Liver (tissue), 9 donors: ENCODE results near the gene VEGFB. TPM values are rescaled to one million over a fixed set of nuclear protein-coding genes. Genes with fewer than 3 reads are reported as not detected.

ENCODE experiments used
- DNase-seq: peaks from one replicate; pipeline ENCODE4 v3.0.0-alpha.2; 2017; ENCODE audit warnings: low spot score
- H3K27ac ChIP-seq, 2 donors: one replicate each; pipeline ENCODE4 v1.7.0; 2013; ENCODE audit warnings: inconsistent platforms in 2 of 2, low read length in 2 of 2, control low read depth in 1 of 2, low read depth in 1 of 2, mild to moderate bottlenecking in 1 of 2
- H3K27me3 ChIP-seq, 4 donors: one replicate each; pipeline versions ENCODE4 v1.6.1 to v1.7.0; 2013; ENCODE audit warnings: low read length in 3 of 4, inconsistent platforms in 1 of 4, mild to moderate bottlenecking in 1 of 4, moderate library complexity in 1 of 4; ENCODE audit not compliant: control insufficient read depth in 4 of 4, insufficient read depth in 4 of 4
- H3K36me3 ChIP-seq, 4 donors: one replicate each; pipeline versions ENCODE4 v1.6.1 to v1.7.0; 2013; ENCODE audit warnings: low read length in 3 of 4, mild to moderate bottlenecking in 3 of 4, low read depth in 1 of 4, moderate library complexity in 1 of 4; ENCODE audit not compliant: control insufficient read depth in 4 of 4, insufficient read depth in 3 of 4
- H3K4me1 ChIP-seq, 4 donors: one replicate each; pipeline versions ENCODE4 v1.6.1 to v1.7.0; 2013; ENCODE audit warnings: low read length in 3 of 4, mild to moderate bottlenecking in 3 of 4, moderate library complexity in 1 of 4; ENCODE audit not compliant: control insufficient read depth in 4 of 4, insufficient read depth in 4 of 4
- H3K4me3 ChIP-seq, 3 donors: one replicate each; pipeline versions ENCODE4 v1.6.1 to v1.7.0; 2013; ENCODE audit warnings: low read length in 3 of 3, control low read depth in 1 of 3, low read depth in 1 of 3, mild to moderate bottlenecking in 1 of 3
- H3K9ac ChIP-seq, 2 donors: one replicate each; pipeline ENCODE4 v1.7.0; 2013; ENCODE audit warnings: low read length in 2 of 2, mild to moderate bottlenecking in 2 of 2, moderate library complexity in 2 of 2, control low read depth in 1 of 2, low read depth in 1 of 2
- H3K9me3 ChIP-seq, 4 donors: one replicate each; pipeline versions ENCODE4 v1.6.1 to v1.7.0; 2013; ENCODE audit warnings: low read length in 3 of 4; ENCODE audit not compliant: control insufficient read depth in 4 of 4
- ATF3 ChIP-seq: IDR thresholded peaks from 2 replicates; pipeline ENCODE4 v1.6.1; 2016; ENCODE audit warnings: antibody characterized with exemption
- CTCF ChIP-seq: fragments of 150-350 bp; IDR thresholded peaks from 2 replicates; pipeline ENCODE4 v1.5.1; 2017; ENCODE audit warnings: improper control_type of control experiment, low read depth, low read length; ENCODE audit not compliant: missing input control
- EGR1 ChIP-seq, 2 donors: IDR thresholded peaks; 2 replicates each; pipeline ENCODE4 v1.6.1; 2016 to 2018; ENCODE audit warnings: antibody characterized with exemption in 2 of 2, low read depth in 2 of 2
- GABPA ChIP-seq, 2 donors: IDR thresholded peaks in 1 of 2; conservative IDR thresholded peaks in 1 of 2; 2 replicates each; pipeline ENCODE4 v1.6.1; 2016; ENCODE audit warnings: antibody characterized with exemption in 2 of 2, mild to moderate bottlenecking in 1 of 2, moderate library complexity in 1 of 2
- HNF4G ChIP-seq: IDR thresholded peaks from 2 replicates; pipeline ENCODE4 v1.6.1; 2016; ENCODE audit warnings: antibody characterized with exemption
- JUND ChIP-seq, 2 donors: IDR thresholded peaks; 2 replicates each; pipeline ENCODE4 v1.6.1; 2016; ENCODE audit warnings: antibody characterized with exemption in 2 of 2
- MAX ChIP-seq: IDR thresholded peaks from 2 replicates; pipeline ENCODE4 v1.6.1; 2016; ENCODE audit warnings: antibody characterized with exemption
- NR2F2 ChIP-seq: IDR thresholded peaks from 2 replicates; pipeline ENCODE4 v1.6.1; 2016; ENCODE audit warnings: antibody characterized with exemption
- RAD21 ChIP-seq, 2 donors: IDR thresholded peaks; 2 replicates each; pipeline ENCODE4 v1.6.1; 2016; ENCODE audit warnings: antibody characterized with exemption in 2 of 2, mild to moderate bottlenecking in 2 of 2
- REST ChIP-seq: IDR thresholded peaks from 2 replicates; pipeline ENCODE4 v1.6.1; 2016; ENCODE audit warnings: antibody characterized with exemption, mild to moderate bottlenecking
- RXRA ChIP-seq, 2 donors: IDR thresholded peaks; 2 replicates each; pipeline ENCODE4 v1.6.1; 2017 to 2018; ENCODE audit warnings: antibody characterized with exemption in 2 of 2, mild to moderate bottlenecking in 1 of 2
- SP1 ChIP-seq: IDR thresholded peaks from 2 replicates; pipeline ENCODE4 v1.6.1; 2018; ENCODE audit warnings: antibody characterized with exemption, mild to moderate bottlenecking
- TAF1 ChIP-seq: conservative IDR thresholded peaks from 2 replicates; pipeline ENCODE4 v1.6.1; 2016; ENCODE audit warnings: antibody characterized with exemption, mild to moderate bottlenecking
- YY1 ChIP-seq: IDR thresholded peaks from 2 replicates; pipeline ENCODE4 v1.6.1; 2016; ENCODE audit warnings: antibody characterized with exemption, mild to moderate bottlenecking
- ZBTB33 ChIP-seq: IDR thresholded peaks from 2 replicates; pipeline ENCODE4 v1.6.1; 2016; ENCODE audit warnings: antibody characterized with exemption
- WGBS: extraction: QIAGEN DNeasy Blood & Tissue Kit; methylation state at CpG from one replicate; pipeline ENCODE4 v1.1.7; 2013; 5-methylcytosine and 5-hydroxymethylcytosine counted together
- polyA plus RNA-seq, 2 donors: library from polyadenylated mRNA; stranded (reverse) in 1 of 2; unstranded in 1 of 2; fragments of 200-250 nt in 1 of 2; fragments of >200 nt in 1 of 2; fragmentation: Nextera tagmentation in 1 of 2; extraction: Ambion mirVana in 1 of 2; gene quantifications; one replicate each; pipeline versions ENCODE4 v1.2.1 to v1.2.3, GENCODE V29; 2013 to 2015
- total RNA-seq, 2 donors: library from RNA; depleted of rRNA; stranded (reverse); fragments of >200 nt; gene quantifications; one replicate each; pipeline ENCODE4 v1.2.3, GENCODE V29; 2014
- donor health status: healthy.
- donor health status: healthy.
- donor health status: healthy.
- donor health status: healthy.
- donor health status: healthy.

VEGFB gene
- total and polyA plus RNA-seq, 4 donors: 3.6 to 17.3 (median 10.7) TPM

DNA sequence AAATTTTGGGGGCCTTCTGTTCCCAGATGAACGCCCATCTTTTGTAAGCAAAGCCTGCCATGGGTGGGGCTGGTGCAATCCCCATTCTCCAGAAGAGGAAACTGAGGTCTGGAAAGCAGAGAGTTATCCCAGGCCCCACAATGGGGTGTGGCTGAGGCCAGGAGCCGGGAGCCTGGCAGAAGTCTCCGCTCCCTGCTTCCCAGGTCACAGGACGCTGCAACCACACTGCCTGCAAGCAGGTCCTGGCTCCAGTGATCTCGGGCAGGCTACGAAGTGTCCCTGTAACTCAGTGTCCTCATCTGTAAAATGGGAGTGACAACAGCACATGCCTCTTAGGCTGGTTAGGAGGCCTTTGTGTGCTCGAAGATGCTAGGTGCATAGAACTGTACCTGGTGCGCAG is 18.7 kb downstream of the VEGFB start (continued):
- TF ChIP-seq ATF3: no peak
- no peak for TF ChIP-seq SP1
- no peak for TF ChIP-seq JUND (IDR thresholded peaks at IDR 0.05)
- TF ChIP-seq ZBTB33: no peak
- TF ChIP-seq RXRA (IDR thresholded peaks at IDR 0.05): no peak
- no peak for TF ChIP-seq HNF4G
- TF ChIP-seq EGR1 (IDR thresholded peaks at IDR 0.05; ENCODE audit: low read depth in 2 of 2): no peak

GRCh38 chr11:64253481-64253880 is 19.1 kb downstream of the VEGFB start:
- no peak overlapping the region for H3K9ac ChIP-seq
- TF ChIP-seq MAX: no peak
- no peak for TF ChIP-seq RAD21 (IDR thresholded peaks at IDR 0.05)
- TF ChIP-seq ZBTB33: no peak
- TF ChIP-seq CTCF: no peak
- TF ChIP-seq SP1: no peak
- TF ChIP-seq NR2F2: no peak
- no peak for TF ChIP-seq YY1
- TF ChIP-seq GABPA (IDR thresholded peaks at IDR 0.05 in 1 of 2, conservative IDR thresholded peaks at IDR 0.05 in 1 of 2): no peak
- no peak for TF ChIP-seq ATF3
- no peak for TF ChIP-seq RXRA (IDR thresholded peaks at IDR 0.05)
- TF ChIP-seq TAF1: no peak
- TF ChIP-seq EGR1 (IDR thresholded peaks at IDR 0.05; ENCODE audit: low read depth in 2 of 2): no peak
- TF ChIP-seq REST: no peak
- no peaks in the 10 kb centered on the region for H3K27me3 ChIP-seq
- H3K4me3 ChIP-seq: no peak overlapping the region
- peaks cover 0 to 11% (median 3%) of the 10 kb centered on the region in 4 donors for H3K36me3 ChIP-seq
- peaks cover 5 to 34% (median 27%) of the 10 kb centered on the region in 4 donors for H3K4me1 ChIP-seq
- 71% methylated on average over 5 of the region's 5 CpGs for WGBS
- H3K27ac ChIP-seq: no peak overlapping the region
- DNase-seq: no peak
- H3K9me3 ChIP-seq: no peaks in the 10 kb centered on the region
